Measurements from ENCODE around the gene GNAQ.
A peak's percentile ranks its signal among the peaks of the same experiment; 100 is the strongest.

DNA sequence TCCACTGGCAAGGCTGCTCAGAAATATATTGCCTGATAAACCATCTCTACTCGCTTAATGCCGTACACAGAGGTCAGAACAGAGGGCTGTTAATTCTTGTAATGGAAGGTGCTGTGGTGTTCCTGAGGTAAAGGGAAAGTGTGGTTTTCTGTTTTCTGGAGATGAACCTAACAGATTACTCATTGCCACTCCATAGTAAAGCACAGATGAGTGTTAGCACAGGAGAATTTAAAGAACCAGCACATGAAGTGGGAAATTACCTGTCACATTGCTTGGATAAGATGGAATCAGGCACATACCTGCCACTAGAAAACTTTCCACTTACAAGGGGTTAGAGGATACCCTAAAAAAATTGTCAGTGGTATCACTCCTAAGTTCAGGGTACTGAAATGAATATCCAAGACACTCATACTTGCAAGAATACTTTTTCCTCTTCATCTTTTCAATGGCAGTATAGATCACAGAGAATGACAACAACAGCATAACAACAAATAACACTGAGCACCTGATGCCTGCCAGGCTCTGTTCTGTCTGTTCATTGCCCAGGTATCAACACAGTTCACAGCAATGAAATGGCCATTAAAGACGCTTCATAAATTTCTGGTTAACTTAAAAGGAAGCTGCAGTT lies 230.6 kb downstream of the GNAQ start:
- TF ChIP-seq POLR2A (IDR thresholded peaks at IDR 0.05) (no peak), EP300 (IDR thresholded peaks at IDR 0.05) (peak in 1 of 4 donors; percentile 13), POLR2AphosphoS5 (IDR thresholded peaks at IDR 0.05) (no peak)
- TF ChIP-seq, protein P1, sequence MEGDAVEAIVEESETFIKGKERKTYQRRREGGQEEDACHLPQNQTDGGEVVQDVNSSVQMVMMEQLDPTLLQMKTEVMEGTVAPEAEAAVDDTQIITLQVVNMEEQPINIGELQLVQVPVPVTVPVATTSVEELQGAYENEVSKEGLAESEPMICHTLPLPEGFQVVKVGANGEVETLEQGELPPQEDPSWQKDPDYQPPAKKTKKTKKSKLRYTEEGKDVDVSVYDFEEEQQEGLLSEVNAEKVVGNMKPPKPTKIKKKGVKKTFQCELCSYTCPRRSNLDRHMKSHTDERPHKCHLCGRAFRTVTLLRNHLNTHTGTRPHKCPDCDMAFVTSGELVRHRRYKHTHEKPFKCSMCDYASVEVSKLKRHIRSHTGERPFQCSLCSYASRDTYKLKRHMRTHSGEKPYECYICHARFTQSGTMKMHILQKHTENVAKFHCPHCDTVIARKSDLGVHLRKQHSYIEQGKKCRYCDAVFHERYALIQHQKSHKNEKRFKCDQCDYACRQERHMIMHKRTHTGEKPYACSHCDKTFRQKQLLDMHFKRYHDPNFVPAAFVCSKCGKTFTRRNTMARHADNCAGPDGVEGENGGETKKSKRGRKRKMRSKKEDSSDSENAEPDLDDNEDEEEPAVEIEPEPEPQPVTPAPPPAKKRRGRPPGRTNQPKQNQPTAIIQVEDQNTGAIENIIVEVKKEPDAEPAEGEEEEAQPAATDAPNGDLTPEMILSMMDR (IDR thresholded peaks at IDR 0.05): no peak

All from upper lobe of left lung (tissue), 4 donors.